Activated CD4-positive, alpha-beta T cell treated with anti-CD3 and anti-CD28 coated beads, Interleukin-2, amount 50 U/mL, for 48 hours (primary cell): ENCODE results near the gene TSPEAR.

Experiments
- DNase-seq, 2 experiments: peaks; one replicate each; pipeline ENCODE4 v3.0.0-alpha.2; 2020

TSPEAR gene

DNA sequence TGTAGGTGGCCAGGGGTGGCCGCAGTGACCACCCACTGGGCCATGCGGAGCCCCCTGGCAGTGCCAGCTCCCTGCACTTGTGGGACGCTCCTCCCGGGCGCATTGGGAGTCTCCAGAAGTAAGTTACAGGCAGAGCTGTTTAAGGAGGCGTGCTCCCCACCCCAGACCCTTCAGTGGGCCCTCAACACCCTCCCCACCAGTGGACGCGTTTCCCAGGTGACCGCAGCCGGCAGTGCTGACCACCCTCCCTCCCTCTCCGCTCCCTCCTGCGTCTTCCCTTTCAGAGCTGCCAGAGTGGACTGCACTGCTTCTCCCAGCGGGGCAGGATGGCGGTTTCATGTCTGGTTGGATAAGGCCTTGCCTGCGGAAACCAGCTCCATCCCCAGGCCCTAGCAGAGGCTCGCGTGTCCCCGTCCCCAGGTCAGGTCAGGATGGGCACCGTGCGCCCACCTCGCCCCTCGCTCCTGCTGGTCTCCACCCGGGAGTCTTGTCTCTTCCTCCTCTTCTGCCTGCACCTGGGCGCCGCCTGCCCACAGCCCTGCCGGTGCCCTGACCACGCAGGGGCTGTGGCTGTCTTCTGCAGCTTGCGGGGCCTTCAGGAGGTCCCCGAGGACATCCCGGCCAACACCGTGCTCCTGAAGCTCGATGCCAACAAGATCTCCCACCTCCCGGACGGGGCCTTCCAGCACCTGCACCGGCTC, 255.0 kb downstream of the TSPEAR start:
- no peak for DNase-seq

GRCh38 chr21:44455524-44456213, 255.7 kb downstream of the TSPEAR start:
- peak; percentile 39 to 51 for DNase-seq

GRCh38 chr21:44454747-44455523, 256.4 kb downstream of the TSPEAR start, which contains the start of gene LRRC3:
TSS of gene LRRC3 (plus strand) at chr21:44455510. CDS start at chr21:44456645, 1,135 bp downstream.
- peak; percentile 81 to 84 for DNase-seq

DNA sequence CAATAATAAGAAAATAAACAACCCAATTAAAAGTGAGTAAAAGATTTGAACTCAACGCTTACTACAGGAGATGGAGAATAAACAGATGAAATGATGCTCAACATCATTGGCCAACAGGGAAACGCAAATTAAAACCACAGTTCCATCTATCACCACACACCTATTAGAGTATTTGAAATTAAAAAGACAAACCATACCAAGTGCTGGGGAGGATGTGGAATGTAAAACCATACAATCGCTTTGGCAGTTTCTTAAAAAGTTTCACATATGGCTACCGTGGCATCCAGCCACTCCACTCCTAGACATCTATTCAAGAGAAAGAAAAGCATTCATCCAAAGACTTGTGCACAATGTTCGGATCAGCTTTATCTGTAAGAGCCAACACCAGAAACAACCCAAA, 257.3 kb downstream of the TSPEAR start:
- no peak for DNase-seq

GRCh38 chr21:44453120-44453519, 258.3 kb downstream of the TSPEAR start:
- DNase-seq = no peak

- DNase-seq = no peak
Measured at GRCh38 chr21:44450999-44451398, 260.4 kb downstream of the TSPEAR start.

DNA sequence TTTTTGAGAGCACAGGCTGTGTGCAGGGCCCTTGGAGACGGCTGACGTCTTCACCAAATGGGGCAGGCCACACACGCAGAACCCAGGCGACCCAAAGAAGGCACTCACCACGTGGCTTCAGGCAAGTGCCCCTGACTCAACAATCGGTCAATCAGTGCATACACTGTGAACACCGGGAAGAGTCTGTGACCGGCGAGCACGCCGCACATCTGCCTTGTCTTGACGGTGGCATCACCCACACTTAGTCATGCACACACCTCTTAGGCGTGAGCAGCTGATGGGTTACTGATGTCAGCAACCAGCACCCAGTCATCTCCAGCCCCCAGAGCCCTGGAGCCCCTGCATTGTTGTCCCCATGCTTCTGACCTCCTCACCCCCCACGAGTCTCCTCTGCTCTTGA, 261.0 kb downstream of the TSPEAR start:
- no peak for DNase-seq

GRCh38 chr21:44449473-44450363, 261.7 kb downstream of the TSPEAR start:
- no peak for DNase-seq

DNA sequence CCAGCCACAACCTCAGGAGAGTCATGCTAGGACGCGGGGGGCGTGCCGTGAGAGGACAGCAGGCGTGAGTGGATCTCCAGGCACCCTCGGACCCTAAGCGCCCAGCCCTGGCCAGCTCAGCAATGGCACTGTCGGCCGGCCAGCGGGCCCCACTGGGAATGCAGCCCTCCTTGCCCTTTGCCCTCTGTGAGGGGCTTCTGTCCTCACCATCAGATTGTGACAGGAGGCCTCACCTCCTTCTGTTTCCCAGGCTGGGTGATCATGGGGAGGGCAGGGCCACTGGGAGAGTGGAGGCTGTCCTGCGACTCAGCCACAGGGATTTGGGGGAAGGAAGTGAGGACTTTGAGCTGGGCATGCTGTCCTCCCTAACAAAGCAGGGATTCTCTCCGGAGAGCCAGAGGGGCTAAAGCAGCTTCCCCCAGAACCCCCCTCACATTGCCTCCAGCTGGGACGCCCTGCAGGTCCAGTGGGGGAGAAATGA, 262.7 kb downstream of the TSPEAR start:
- DNase-seq = no peak
